ENCODE measurements around the gene ZBED6.
"Not testable (repeated sequence)": the region's sequence is repeated elsewhere in the genome, so short reads cannot be mapped to it uniquely, and the experiment has no call there.

The ZBED6 gene

GRCh38 chr1:203778789-203779188, 16.6 kb upstream of the ZBED6 start:
- DNase-seq (ENCODE audit: extremely low read depth, low read depth), result no peak
- H3K4me3 ChIP-seq (replicated peaks; ENCODE audit: low read depth, low read length), result no peak overlapping the region
- no peak for TF ChIP-seq CTCF (IDR thresholded peaks at IDR 0.05; ENCODE audit: low read depth, low read length, missing control alignments)

GRCh38 chr1:203781962-203782361, 13.5 kb upstream of the ZBED6 start:
- no peak overlapping the region for H3K4me3 ChIP-seq (replicated peaks; ENCODE audit: low read depth, low read length)
- DNase-seq (ENCODE audit: extremely low read depth, low read depth), result no peak
- no peak for TF ChIP-seq CTCF (IDR thresholded peaks at IDR 0.05; ENCODE audit: low read depth, low read length, missing control alignments)

- no peak overlapping the region for H3K4me3 ChIP-seq (replicated peaks; ENCODE audit: low read depth, low read length)
- DNase-seq (ENCODE audit: extremely low read depth, low read depth), result no peak
- TF ChIP-seq CTCF (IDR thresholded peaks at IDR 0.05; ENCODE audit: low read depth, low read length, missing control alignments), result no peak
Observed at GRCh38 chr1:203789966-203790365, 5.5 kb upstream of the ZBED6 start.

GRCh38 chr1:203791498-203791897, 3.9 kb upstream of the ZBED6 start:
- TF ChIP-seq CTCF (IDR thresholded peaks at IDR 0.05; ENCODE audit: low read depth, low read length, missing control alignments), result no peak
- no peak for DNase-seq (ENCODE audit: extremely low read depth, low read depth)
- H3K4me3 ChIP-seq (replicated peaks; ENCODE audit: low read depth, low read length), result no peak overlapping the region

GRCh38 chr1:203792486-203792885, 2.9 kb upstream of the ZBED6 start:
- no peak for DNase-seq (ENCODE audit: extremely low read depth, low read depth)
- H3K4me3 ChIP-seq (replicated peaks; ENCODE audit: low read depth, low read length), result no peak overlapping the region
- no peak for TF ChIP-seq CTCF (IDR thresholded peaks at IDR 0.05; ENCODE audit: low read depth, low read length, missing control alignments)

- not testable (repeated sequence) for DNase-seq (ENCODE audit: extremely low read depth, low read depth); H3K4me3 ChIP-seq (replicated peaks; ENCODE audit: low read depth, low read length)
Observed at GRCh38 chr1:203793561-203793960, 1.9 kb upstream of the ZBED6 start.

GRCh38 chr1:203794764-203795440, 521 bp upstream of the ZBED6 start:
- no peak for TF ChIP-seq CTCF (IDR thresholded peaks at IDR 0.05; ENCODE audit: low read depth, low read length, missing control alignments)
- peak overlapping the region; percentile 59 for H3K4me3 ChIP-seq (replicated peaks; ENCODE audit: low read depth, low read length)
- no peak for DNase-seq (ENCODE audit: extremely low read depth, low read depth)

All from HFF-Myc (cell line).